ENCODE results near the gene USP3.

DNA sequence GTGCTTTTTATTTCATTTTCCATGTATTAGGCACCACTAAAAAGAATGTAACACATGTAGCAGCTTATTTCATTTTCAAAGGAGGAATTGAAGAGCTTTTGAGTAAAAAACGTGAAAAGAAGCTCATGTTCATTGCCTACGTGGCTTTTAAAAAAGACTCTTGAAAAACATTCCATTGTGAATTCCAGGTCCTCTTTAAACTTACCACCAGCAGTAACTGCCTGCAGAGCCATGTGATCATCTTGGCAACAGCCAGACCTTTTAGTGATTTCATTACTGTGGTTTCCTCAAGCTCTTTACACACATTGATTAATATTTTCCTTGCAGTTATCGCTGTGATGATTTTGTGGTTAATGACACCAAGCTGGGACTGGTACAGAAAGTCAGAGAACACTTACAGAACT, 49.0 kb downstream of the USP3 start:
- TF ChIP-seq POLR2AphosphoS5 (IDR thresholded peaks at IDR 0.05) (no peak), POLR2A (IDR thresholded peaks at IDR 0.05) (no peak)
- TF ChIP-seq, protein P1, sequence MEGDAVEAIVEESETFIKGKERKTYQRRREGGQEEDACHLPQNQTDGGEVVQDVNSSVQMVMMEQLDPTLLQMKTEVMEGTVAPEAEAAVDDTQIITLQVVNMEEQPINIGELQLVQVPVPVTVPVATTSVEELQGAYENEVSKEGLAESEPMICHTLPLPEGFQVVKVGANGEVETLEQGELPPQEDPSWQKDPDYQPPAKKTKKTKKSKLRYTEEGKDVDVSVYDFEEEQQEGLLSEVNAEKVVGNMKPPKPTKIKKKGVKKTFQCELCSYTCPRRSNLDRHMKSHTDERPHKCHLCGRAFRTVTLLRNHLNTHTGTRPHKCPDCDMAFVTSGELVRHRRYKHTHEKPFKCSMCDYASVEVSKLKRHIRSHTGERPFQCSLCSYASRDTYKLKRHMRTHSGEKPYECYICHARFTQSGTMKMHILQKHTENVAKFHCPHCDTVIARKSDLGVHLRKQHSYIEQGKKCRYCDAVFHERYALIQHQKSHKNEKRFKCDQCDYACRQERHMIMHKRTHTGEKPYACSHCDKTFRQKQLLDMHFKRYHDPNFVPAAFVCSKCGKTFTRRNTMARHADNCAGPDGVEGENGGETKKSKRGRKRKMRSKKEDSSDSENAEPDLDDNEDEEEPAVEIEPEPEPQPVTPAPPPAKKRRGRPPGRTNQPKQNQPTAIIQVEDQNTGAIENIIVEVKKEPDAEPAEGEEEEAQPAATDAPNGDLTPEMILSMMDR (IDR thresholded peaks at IDR 0.05): no peak

Data from gastroesophageal sphincter (tissue), 3 donors.